Stimulated activated CD8-positive, alpha-beta memory T cell treated with anti-CD3 and anti-CD28 coated beads, Interleukin-4, amount 100 ng/mL, for 24 hours (primary cell): ENCODE measurements around the gene GAB2.
"Not testable (repeated sequence)": the region's sequence is repeated elsewhere in the genome, so short reads cannot be mapped to it uniquely, and the experiment has no call there.

Experiments used
- DNase-seq: peaks from one replicate; pipeline ENCODE4 v3.0.0-alpha.2; 2020; ENCODE audit warnings: low read depth

GAB2 gene

GRCh38 chr11:78276311-78276710 lies 141.3 kb downstream of the GAB2 start:
- DNase-seq = no peak

GRCh38 chr11:78274739-78275138 lies 142.9 kb downstream of the GAB2 start:
- no peak for DNase-seq

- not testable (repeated sequence) for DNase-seq
Measured at GRCh38 chr11:78272625-78273269, 144.9 kb downstream of the GAB2 start.

GRCh38 chr11:78271801-78272200 lies 145.8 kb downstream of the GAB2 start:
- not testable (repeated sequence) for DNase-seq

- no peak for DNase-seq
Measured at GRCh38 chr11:78270971-78271370, 146.6 kb downstream of the GAB2 start.

GRCh38 chr11:78269806-78270205 lies 147.8 kb downstream of the GAB2 start:
- no peak for DNase-seq

- no peak for DNase-seq
Measured at GRCh38 chr11:78268591-78269410, 148.8 kb downstream of the GAB2 start.

- DNase-seq = no peak
Measured at GRCh38 chr11:78266451-78266850, 151.2 kb downstream of the GAB2 start.

- no peak for DNase-seq
Measured at GRCh38 chr11:78265326-78265725, 152.3 kb downstream of the GAB2 start.

- DNase-seq = no peak
Measured at GRCh38 chr11:78262691-78263090, 154.9 kb downstream of the GAB2 start.

GRCh38 chr11:78262238-78262637 lies 155.4 kb downstream of the GAB2 start:
- no peak for DNase-seq

- DNase-seq = no peak
Measured at GRCh38 chr11:78261828-78262227, 155.8 kb downstream of the GAB2 start.

- DNase-seq = no peak
Measured at GRCh38 chr11:78261367-78261766, 156.3 kb downstream of the GAB2 start.

GRCh38 chr11:78259777-78260487 lies 157.7 kb downstream of the GAB2 start:
- no peak for DNase-seq

- DNase-seq = no peak
Measured at GRCh38 chr11:78257654-78258053, 160.0 kb downstream of the GAB2 start.

- DNase-seq = no peak
Measured at GRCh38 chr11:78256962-78257361, 160.7 kb downstream of the GAB2 start.

GRCh38 chr11:78255919-78256318 lies 161.7 kb downstream of the GAB2 start:
- no peak for DNase-seq

GRCh38 chr11:78254268-78254667 lies 163.4 kb downstream of the GAB2 start:
- DNase-seq = no peak

GRCh38 chr11:78253797-78254196 lies 163.8 kb downstream of the GAB2 start:
- DNase-seq = no peak

- no peak for DNase-seq
Measured at GRCh38 chr11:78251083-78251775, 166.4 kb downstream of the GAB2 start.

- DNase-seq = no peak
Measured at GRCh38 chr11:78250099-78250498, 167.5 kb downstream of the GAB2 start.

GRCh38 chr11:78248903-78249302 lies 168.7 kb downstream of the GAB2 start:
- DNase-seq = no peak
